Panc1 (cell line): ENCODE data around the gene LTO1. TPM values are rescaled to one million over a fixed set of nuclear protein-coding genes. Genes with fewer than 3 reads are reported as not detected.

Experiments used
- ATAC-seq: fragments of 200-7000 bp; cut with Tn5 transposase; 2 replicates; pipeline ENCODE4 v1.9.1; 2020; ENCODE audit warnings: mild to moderate bottlenecking, moderate library complexity
- BruUV-seq: library from RNA; stranded (reverse); fragments of 400-500 nt; replicated peaks from 2 replicates; lab custom pipeline; 2021; lab: Mats Ljungman, UMichigan
- CTCF ChIA-PET: fragments of 300-600 bp; sonication (Branson Sonifier 250); formaldehyde crosslinking; loops from one replicate; lab custom pipeline; 2022; ENCODE audit warnings: antibody characterized with exemption; lab: Charles Lee
- POLR2A ChIA-PET: fragments of 300-600 bp; sonication (Branson Sonifier 250); formaldehyde crosslinking; loops from one replicate; lab custom pipeline; 2022; ENCODE audit warnings: antibody characterized with exemption; lab: Charles Lee
- DNase-seq: peaks from one replicate; pipeline ENCODE4 v3.0.0-alpha.2; 2010; ENCODE audit warnings: low read depth, low spot score
- H3K27ac ChIP-seq: 2 replicates; pipeline ENCODE4 v1.5.1; 2011; ENCODE audit warnings: mild to moderate bottlenecking, low read length, inconsistent platforms
- H3K27me3 ChIP-seq: fragments of 200-500 bp; sonication (Bioruptor generic); 2 replicates; pipeline ENCODE4 v1.6.0; 2014; ENCODE audit warnings: low read length, inconsistent platforms; ENCODE audit not compliant: control insufficient read depth, insufficient read depth
- H3K36me3 ChIP-seq: fragments of 200-500 bp; sonication (Bioruptor generic); 2 replicates; pipeline ENCODE4 v1.5.1; 2014; ENCODE audit warnings: inconsistent platforms, mild to moderate bottlenecking, low read length, moderate library complexity; ENCODE audit not compliant: control insufficient read depth, insufficient read depth
- H3K4me1 ChIP-seq: 2 replicates; pipeline ENCODE4 v1.5.1; 2011; ENCODE audit warnings: inconsistent platforms, mild to moderate bottlenecking, low read length, moderate library complexity; ENCODE audit not compliant: control insufficient read depth, insufficient read depth
- H3K4me3 ChIP-seq, 2 experiments: 2 replicates each; pipeline ENCODE4 v1.5.1; 2011 to 2012; ENCODE audit warnings: low read depth in 2 of 2, low read length in 2 of 2, mild to moderate bottlenecking in 2 of 2, inconsistent platforms in 1 of 2, moderate library complexity in 1 of 2
- H3K9me3 ChIP-seq: fragments of 200-500 bp; sonication (Bioruptor generic); 2 replicates; pipeline ENCODE4 v1.5.1; 2014; ENCODE audit warnings: low read depth, mild to moderate bottlenecking, inconsistent platforms, low read length, moderate library complexity; ENCODE audit not compliant: control insufficient read depth, insufficient read depth
- POLR2AphosphoS5 ChIP-seq: IDR thresholded peaks from 2 replicates; pipeline ENCODE4 v1.6.1; 2012; ENCODE audit warnings: mild to moderate bottlenecking, low read depth, low read length, moderate library complexity
- SIN3A ChIP-seq: IDR thresholded peaks from 2 replicates; pipeline ENCODE4 v1.6.1; 2012; ENCODE audit warnings: low read depth, mild to moderate bottlenecking, low read length, moderate library complexity, borderline replicate concordance; ENCODE audit not compliant: insufficient read depth
- TCF7L2 ChIP-seq: IDR thresholded peaks from 2 replicates; pipeline ENCODE4 v1.6.1; 2011; ENCODE audit warnings: mild to moderate bottlenecking, low read depth, low read length, inconsistent platforms
- in situ Hi-C: cut with HindIII; loops from 2 replicates; pipeline ENCODE4 v1.10.0; 2016; ENCODE audit warnings: low sequenced_read_pairs, low pct_unique_long_range_greater_than_20kb
- intact Hi-C: fragments of 100-400 bp; cut with micrococcal nuclease; formaldehyde crosslinking; loops from one replicate; pipeline ENCODE4 v1.10.0; 2022; ENCODE audit not compliant: unreplicated experiment
- total RNA-seq: library from RNA; stranded (reverse); gene quantifications from one replicate; pipeline ENCODE4 v1.2.1, GENCODE V29; 2021; ENCODE audit not compliant: unreplicated experiment
- TF ChIP-seq, protein P1 (sequence below): fragments of 450-650 bp; IDR thresholded peaks from 2 replicates; pipeline ENCODE4 v1.5.1; 2017; ENCODE audit warnings: mild to moderate bottlenecking
- TF ChIP-seq, protein P2 (sequence below), 2 experiments: IDR thresholded peaks; 2 replicates each; pipeline ENCODE4 v1.6.1; 2011 to 2012; ENCODE audit warnings: low read depth in 2 of 2, control low read depth in 1 of 2, low read length in 1 of 2, mild to moderate bottlenecking in 1 of 2, moderate library complexity in 1 of 2; ENCODE audit not compliant: insufficient read depth in 1 of 2

Gene LTO1
- total RNA-seq, 1 experiment from 2014 or later = 28.7 TPM

DNA sequence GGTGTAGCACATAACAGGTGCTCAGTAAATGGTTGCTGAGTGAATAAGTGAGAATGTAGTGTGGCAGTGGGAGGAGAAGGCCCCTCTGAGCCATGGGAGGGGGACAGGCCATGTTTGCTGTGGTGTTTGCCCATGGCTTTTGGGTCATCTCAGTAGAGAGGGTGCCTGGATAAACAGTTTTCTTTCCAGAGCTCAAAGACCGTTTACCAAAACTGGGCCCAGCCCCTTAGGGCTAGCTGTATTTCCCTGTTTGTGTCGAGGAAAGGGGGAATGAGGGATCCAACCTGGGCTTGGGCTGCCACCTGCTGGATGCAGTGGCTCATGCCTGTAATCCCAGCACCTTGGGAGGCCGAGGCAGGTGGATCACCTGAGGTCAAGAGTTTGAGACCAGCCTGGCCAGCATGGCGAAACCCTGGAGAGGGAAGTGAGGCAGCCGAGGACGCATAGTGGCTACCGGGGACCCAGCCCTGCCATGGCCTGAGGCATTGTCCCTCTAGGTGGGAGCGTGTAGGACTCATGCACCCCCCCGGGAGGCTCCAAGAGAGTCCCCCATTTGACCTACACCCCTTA is 8.7 kb upstream of the LTO1 start:
- no peak for DNase-seq

DNA sequence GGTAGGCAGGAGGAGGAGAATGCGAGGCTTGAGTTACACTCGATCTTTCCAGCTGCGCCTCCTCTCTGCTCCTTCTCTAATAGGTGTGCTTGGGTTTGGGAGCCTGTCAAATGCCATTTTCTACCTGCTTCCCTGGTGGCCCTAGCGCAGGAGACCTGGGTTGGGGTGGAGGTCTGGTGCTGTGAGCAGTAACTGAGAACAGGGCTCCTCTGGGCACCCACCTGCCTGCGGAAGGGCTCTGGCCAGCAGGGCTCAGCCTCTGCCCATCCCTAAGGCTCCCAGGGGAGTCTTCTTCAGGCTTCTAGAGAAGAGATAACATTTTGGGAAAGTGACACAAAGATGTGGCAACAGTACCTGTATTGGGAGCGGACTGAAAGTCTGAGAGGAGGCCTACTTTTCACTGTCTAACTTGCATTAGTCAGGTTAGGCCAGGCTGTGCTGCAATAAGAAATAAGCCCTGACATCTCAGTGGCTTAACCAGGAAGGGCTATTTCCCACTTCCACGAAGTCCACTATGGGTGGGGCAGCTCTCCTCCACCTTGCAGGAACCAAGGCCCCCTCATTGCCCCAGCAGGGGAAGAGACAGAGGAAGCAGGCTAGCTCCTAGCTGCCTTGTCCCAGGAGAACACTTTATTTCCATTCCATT is 7.7 kb upstream of the LTO1 start:
- Histone ChIP-seq H3K36me3 (no peaks in the 10 kb centered on the region), H3K4me3 (no peak overlapping the region), H3K9me3 (no peaks in the 10 kb centered on the region), H3K27ac (no peak overlapping the region), H3K27me3 (no peaks in the 10 kb centered on the region), H3K4me1 (no peaks in the 10 kb centered on the region)
- ChIA-PET POLR2A (no interaction called here), CTCF (no interaction called here)
- TF ChIP-seq POLR2AphosphoS5 = no peak
- TF ChIP-seq TCF7L2 = no peak
- no TSS peak for BruUV-seq
- intact Hi-C loops = no loop called here
- DNase-seq (no peak), ATAC-seq (no peak)
- in situ Hi-C loops = no loop called here

More for the DNA sequence above, 8.7 kb upstream of the LTO1 start:
- BruUV-seq = no TSS peak
- POLR2A ChIA-PET = interaction anchor here (0.6 kb wide), 1 partner anchor 780 kb away, joined by 6 read pairs; no protein-coding TSS in a partner anchor
- no peaks in the 10 kb centered on the region for H3K36me3 ChIP-seq
- H3K9me3 ChIP-seq = no peaks in the 10 kb centered on the region
- ATAC-seq = peak; percentile 73
- no peaks in the 10 kb centered on the region for H3K4me1 ChIP-seq
- H3K4me3 ChIP-seq = no peak overlapping the region
- no peaks in the 10 kb centered on the region for H3K27me3 ChIP-seq
- CTCF ChIA-PET = interaction anchor here (0.7 kb wide), 1 partner anchor 951 kb away, joined by 13 read pairs; no protein-coding TSS in a partner anchor
- in situ Hi-C loops (no loop called here), intact Hi-C loops (no loop called here)
- H3K27ac ChIP-seq = no peak overlapping the region
- TF ChIP-seq, protein P1, sequence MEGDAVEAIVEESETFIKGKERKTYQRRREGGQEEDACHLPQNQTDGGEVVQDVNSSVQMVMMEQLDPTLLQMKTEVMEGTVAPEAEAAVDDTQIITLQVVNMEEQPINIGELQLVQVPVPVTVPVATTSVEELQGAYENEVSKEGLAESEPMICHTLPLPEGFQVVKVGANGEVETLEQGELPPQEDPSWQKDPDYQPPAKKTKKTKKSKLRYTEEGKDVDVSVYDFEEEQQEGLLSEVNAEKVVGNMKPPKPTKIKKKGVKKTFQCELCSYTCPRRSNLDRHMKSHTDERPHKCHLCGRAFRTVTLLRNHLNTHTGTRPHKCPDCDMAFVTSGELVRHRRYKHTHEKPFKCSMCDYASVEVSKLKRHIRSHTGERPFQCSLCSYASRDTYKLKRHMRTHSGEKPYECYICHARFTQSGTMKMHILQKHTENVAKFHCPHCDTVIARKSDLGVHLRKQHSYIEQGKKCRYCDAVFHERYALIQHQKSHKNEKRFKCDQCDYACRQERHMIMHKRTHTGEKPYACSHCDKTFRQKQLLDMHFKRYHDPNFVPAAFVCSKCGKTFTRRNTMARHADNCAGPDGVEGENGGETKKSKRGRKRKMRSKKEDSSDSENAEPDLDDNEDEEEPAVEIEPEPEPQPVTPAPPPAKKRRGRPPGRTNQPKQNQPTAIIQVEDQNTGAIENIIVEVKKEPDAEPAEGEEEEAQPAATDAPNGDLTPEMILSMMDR = peak; percentile 94
- TF ChIP-seq, protein P2, sequence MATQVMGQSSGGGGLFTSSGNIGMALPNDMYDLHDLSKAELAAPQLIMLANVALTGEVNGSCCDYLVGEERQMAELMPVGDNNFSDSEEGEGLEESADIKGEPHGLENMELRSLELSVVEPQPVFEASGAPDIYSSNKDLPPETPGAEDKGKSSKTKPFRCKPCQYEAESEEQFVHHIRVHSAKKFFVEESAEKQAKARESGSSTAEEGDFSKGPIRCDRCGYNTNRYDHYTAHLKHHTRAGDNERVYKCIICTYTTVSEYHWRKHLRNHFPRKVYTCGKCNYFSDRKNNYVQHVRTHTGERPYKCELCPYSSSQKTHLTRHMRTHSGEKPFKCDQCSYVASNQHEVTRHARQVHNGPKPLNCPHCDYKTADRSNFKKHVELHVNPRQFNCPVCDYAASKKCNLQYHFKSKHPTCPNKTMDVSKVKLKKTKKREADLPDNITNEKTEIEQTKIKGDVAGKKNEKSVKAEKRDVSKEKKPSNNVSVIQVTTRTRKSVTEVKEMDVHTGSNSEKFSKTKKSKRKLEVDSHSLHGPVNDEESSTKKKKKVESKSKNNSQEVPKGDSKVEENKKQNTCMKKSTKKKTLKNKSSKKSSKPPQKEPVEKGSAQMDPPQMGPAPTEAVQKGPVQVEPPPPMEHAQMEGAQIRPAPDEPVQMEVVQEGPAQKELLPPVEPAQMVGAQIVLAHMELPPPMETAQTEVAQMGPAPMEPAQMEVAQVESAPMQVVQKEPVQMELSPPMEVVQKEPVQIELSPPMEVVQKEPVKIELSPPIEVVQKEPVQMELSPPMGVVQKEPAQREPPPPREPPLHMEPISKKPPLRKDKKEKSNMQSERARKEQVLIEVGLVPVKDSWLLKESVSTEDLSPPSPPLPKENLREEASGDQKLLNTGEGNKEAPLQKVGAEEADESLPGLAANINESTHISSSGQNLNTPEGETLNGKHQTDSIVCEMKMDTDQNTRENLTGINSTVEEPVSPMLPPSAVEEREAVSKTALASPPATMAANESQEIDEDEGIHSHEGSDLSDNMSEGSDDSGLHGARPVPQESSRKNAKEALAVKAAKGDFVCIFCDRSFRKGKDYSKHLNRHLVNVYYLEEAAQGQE (IDR thresholded peaks at IDR 0.05; ENCODE audit: insufficient read depth in 1 of 2, low read depth in 2 of 2, low read length in 1 of 2) = no peak
- TF ChIP-seq SIN3A (no peak), TCF7L2 (no peak), POLR2AphosphoS5 (no peak)

DNA sequence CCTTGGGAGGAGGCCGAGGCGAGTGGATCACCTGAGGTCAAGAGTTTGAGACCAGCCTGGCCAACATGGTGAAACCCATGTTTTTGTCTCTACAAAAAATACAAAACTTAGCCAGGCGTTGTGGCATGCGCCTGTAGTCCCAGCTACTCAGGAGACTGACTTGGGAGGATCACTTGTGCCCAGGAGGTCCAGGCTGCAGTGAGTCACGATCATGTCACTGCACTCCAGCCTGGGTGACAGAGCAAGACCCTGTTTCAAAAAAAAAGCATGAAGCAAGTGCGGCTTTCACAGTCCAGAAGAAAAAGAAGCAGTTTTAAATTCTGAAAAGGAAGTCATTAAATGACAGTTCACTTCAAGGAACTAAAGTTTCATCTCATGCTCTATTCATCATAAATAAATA is 7.1 kb upstream of the LTO1 start:
- POLR2A ChIA-PET = no interaction called here
- Histone ChIP-seq H3K36me3 (no peaks in the 10 kb centered on the region), H3K9me3 (no peaks in the 10 kb centered on the region), H3K27me3 (no peaks in the 10 kb centered on the region), H3K27ac (no peak overlapping the region), H3K4me1 (no peaks in the 10 kb centered on the region), H3K4me3 (no peak overlapping the region)
- no TSS peak for BruUV-seq
- DNase-seq (no peak), ATAC-seq (no peak)
- intact Hi-C loops = no loop called here
- TF ChIP-seq POLR2AphosphoS5 = no peak
- no peak for TF ChIP-seq SIN3A
- TF ChIP-seq, protein P2 (IDR thresholded peaks at IDR 0.05; ENCODE audit: insufficient read depth in 1 of 2, low read depth in 2 of 2, low read length in 1 of 2) = no peak
- in situ Hi-C loops = no loop called here
- CTCF ChIA-PET = no interaction called here
